Measurements from ENCODE around the gene SOHLH2. TPM values are rescaled to one million over a fixed set of nuclear protein-coding genes. Genes with fewer than 3 reads are reported as not detected.

Gene SOHLH2
- total RNA-seq, 2 experiments from 2014 or later, result not detected

DNA sequence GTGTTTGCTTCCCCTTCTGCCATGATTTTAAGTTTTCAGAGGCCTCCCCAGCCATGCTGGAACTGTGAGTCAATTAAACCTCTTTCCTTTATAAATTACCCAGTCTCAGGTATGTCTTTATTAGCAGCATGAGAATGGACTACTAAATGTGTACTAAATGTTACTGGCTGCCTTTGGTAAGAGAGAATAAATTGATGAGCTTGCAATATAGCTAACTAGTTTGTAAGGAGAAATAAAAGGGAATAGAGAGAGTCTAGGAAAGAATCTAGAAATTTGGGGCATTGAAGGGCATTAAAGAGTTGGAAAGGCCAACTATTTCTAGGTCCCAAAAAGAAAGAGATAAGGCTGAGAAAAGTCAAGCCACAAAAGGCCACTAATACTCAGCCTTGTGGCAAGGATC lies 5.5 kb upstream of the SOHLH2 start:
- Mint-ChIP-seq H3K36me3 (no peaks in the 10 kb centered on the region), H3K27ac (no peak overlapping the region), H3K9me3 (peaks cover 9% of the 10 kb centered on the region), H3K4me3 (no peak overlapping the region), H3K4me1 (ENCODE audit: low read depth) (no peaks in the 10 kb centered on the region), H3K27me3 (no peaks in the 10 kb centered on the region)
- intact Hi-C loops (cut with micrococcal nuclease), result no loop called here
- no peak for DNase-seq
- POLR2A ChIA-PET, result no interaction called here
- CTCF ChIA-PET, result no interaction called here

DNA sequence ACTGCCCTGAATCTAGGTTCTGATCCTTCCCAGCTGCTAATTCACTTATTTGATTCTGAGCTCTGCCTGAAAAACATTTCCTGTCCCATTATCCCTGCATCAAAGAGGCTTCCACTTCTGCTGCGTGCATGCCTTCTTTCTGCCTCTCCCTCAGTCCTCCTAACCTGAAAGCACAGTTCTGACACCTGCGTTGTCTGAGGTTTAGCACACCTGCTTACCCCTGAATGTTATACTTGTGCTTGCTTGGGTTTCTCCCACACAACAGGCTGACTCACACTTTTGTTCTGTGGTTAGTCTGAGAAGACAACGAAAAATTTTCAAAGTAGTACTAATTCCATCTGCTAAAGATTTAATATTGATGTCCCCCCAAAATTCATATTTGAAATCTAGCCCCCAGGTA lies 3.1 kb upstream of the SOHLH2 start:
- no peaks in the 10 kb centered on the region for H3K4me1 Mint-ChIP-seq (ENCODE audit: low read depth)
- H3K36me3 Mint-ChIP-seq, result no peaks in the 10 kb centered on the region
- no peak overlapping the region for H3K27ac Mint-ChIP-seq
- no peak overlapping the region for H3K4me3 Mint-ChIP-seq
- no peak for DNase-seq
- H3K27me3 Mint-ChIP-seq, result no peaks in the 10 kb centered on the region
- H3K9me3 Mint-ChIP-seq, result no peaks in the 10 kb centered on the region
- intact Hi-C loops (cut with micrococcal nuclease), result no loop called here
- ChIA-PET POLR2A (no interaction called here), CTCF (no interaction called here)

- intact Hi-C loops (cut with micrococcal nuclease), result no loop called here
- ChIA-PET POLR2A (no interaction called here), CTCF (no interaction called here)
- no peak for DNase-seq
- H3K36me3 Mint-ChIP-seq, result no peaks in the 10 kb centered on the region
- H3K27me3 Mint-ChIP-seq, result peaks cover 4% of the 10 kb centered on the region
- H3K4me3 Mint-ChIP-seq, result no peak overlapping the region
- H3K27ac Mint-ChIP-seq, result no peak overlapping the region
- H3K9me3 Mint-ChIP-seq, result no peaks in the 10 kb centered on the region
- H3K4me1 Mint-ChIP-seq (ENCODE audit: low read depth), result no peaks in the 10 kb centered on the region
Observed at GRCh38 chr13:36212789-36213188, 1.6 kb downstream of the SOHLH2 start.

DNA sequence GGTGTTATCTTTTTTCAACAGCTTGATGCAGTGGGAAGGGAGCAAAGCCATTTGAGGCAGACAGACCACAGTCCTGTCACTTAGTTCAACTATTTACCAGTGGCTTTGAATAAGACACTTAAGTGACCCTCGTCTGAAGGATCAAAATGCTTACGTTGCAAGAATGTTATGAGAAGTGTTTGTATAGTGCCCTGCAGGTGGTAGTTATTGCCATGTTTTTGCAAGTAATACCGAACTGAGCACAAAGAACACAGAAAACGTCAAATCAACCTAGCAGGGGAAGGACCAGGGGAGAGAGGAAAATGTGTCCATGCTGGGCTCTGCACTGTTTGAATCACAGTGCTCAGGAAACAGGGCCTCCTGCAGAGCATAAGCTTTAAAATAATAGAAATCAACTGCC lies 2.8 kb downstream of the SOHLH2 start:
- Mint-ChIP-seq H3K27ac (no peak overlapping the region), H3K4me1 (ENCODE audit: low read depth) (no peaks in the 10 kb centered on the region), H3K9me3 (no peaks in the 10 kb centered on the region), H3K4me3 (no peak overlapping the region), H3K36me3 (no peaks in the 10 kb centered on the region), H3K27me3 (peaks cover 4% of the 10 kb centered on the region)
- intact Hi-C loops (cut with micrococcal nuclease), result no loop called here
- ChIA-PET POLR2A (no interaction called here), CTCF (no interaction called here)
- DNase-seq, result no peak

GRCh38 chr13:36210738-36211137 lies 3.6 kb downstream of the SOHLH2 start:
- peaks cover 4% of the 10 kb centered on the region for H3K27me3 Mint-ChIP-seq
- H3K4me1 Mint-ChIP-seq (ENCODE audit: low read depth), result no peaks in the 10 kb centered on the region
- no peaks in the 10 kb centered on the region for H3K36me3 Mint-ChIP-seq
- no peak overlapping the region for H3K27ac Mint-ChIP-seq
- no peaks in the 10 kb centered on the region for H3K9me3 Mint-ChIP-seq
- DNase-seq, result no peak
- intact Hi-C loops (cut with micrococcal nuclease), result no loop called here
- H3K4me3 Mint-ChIP-seq, result no peak overlapping the region
- ChIA-PET POLR2A (no interaction called here), CTCF (no interaction called here)

DNA sequence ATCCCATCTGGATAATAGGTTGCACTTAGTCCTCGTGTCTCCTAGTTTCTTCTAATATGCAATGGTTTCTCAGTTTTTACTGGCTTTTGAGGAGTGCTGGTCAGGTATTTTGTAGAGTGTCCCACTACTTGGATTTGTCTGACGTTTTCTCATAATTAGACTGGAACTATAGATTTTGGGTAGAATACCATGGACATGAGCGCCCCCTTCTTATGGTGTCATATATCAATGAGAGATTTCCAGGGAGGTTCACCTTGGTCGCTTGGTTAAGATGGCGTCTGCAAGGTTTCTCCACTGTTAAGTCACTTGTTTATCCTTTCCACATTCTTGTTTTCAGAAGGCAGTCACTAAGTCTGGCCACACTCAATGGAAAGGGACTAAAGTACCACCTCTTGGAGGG lies 6.7 kb downstream of the SOHLH2 start:
- intact Hi-C loops (cut with micrococcal nuclease), result no loop called here
- no peak for DNase-seq
- H3K27me3 Mint-ChIP-seq, result peaks cover 4% of the 10 kb centered on the region
- ChIA-PET CTCF (no interaction called here), POLR2A (no interaction called here)
- no peaks in the 10 kb centered on the region for H3K36me3 Mint-ChIP-seq
- H3K4me1 Mint-ChIP-seq (ENCODE audit: low read depth), result no peaks in the 10 kb centered on the region
- H3K27ac Mint-ChIP-seq, result no peak overlapping the region
- H3K4me3 Mint-ChIP-seq, result no peak overlapping the region
- H3K9me3 Mint-ChIP-seq, result no peaks in the 10 kb centered on the region

GRCh38 chr13:36193151-36193855 lies 21.1 kb downstream of the SOHLH2 start:
- no peak overlapping the region for H3K4me3 Mint-ChIP-seq
- no peak for DNase-seq
- POLR2A ChIA-PET, result no interaction called here
- H3K36me3 Mint-ChIP-seq, result no peaks in the 10 kb centered on the region
- H3K27me3 Mint-ChIP-seq, result peaks cover 1% of the 10 kb centered on the region
- CTCF ChIA-PET, result no interaction called here
- intact Hi-C loops (cut with micrococcal nuclease), result no loop called here
- H3K9me3 Mint-ChIP-seq, result no peaks in the 10 kb centered on the region
- H3K4me1 Mint-ChIP-seq (ENCODE audit: low read depth), result no peaks in the 10 kb centered on the region
- H3K27ac Mint-ChIP-seq, result no peak overlapping the region

DNA sequence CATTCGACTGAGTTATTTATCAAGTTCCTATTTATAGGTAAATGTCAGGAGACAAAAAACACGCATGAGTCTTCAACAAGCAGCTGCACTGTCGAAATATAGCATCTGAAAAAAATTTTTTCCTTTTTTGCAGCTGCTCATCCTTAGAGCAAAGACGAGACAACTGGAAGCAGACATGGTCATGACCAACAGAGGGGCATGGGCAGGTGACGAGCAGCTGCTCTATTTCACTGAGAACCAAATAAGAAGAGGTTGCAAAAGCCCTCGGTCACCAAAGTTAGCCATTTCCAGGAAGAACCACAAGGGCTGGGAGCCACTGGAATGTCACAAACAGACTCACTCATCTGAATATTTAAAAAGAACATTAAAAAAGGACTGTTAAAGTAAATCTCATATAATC lies 22.2 kb downstream of the SOHLH2 start:
- ChIA-PET POLR2A (no interaction called here), CTCF (no interaction called here)
- DNase-seq, result no peak
- H3K4me1 Mint-ChIP-seq (ENCODE audit: low read depth), result no peaks in the 10 kb centered on the region
- H3K27me3 Mint-ChIP-seq, result no peaks in the 10 kb centered on the region
- H3K27ac Mint-ChIP-seq, result no peak overlapping the region
- intact Hi-C loops (cut with micrococcal nuclease), result no loop called here
- no peaks in the 10 kb centered on the region for H3K36me3 Mint-ChIP-seq
- no peaks in the 10 kb centered on the region for H3K9me3 Mint-ChIP-seq
- no peak overlapping the region for H3K4me3 Mint-ChIP-seq

DNA sequence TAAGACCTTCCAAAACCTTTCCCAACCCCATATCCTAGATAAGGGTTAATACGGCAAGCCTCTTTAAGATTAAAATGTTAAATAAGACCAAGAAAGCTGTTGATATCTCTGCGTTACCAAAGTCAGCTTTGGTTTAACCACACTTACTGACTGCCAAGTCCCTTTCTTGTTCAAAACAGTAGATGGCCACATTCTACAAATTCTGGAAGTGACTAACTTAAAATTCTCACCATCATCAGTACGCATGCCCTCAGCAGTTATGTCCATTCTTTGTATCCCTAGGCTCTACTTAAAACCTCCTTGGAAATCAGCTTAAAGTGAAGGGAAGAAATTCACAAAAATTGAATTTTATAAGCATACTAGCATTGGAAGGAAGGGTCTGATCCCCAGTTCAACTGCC lies 23.6 kb downstream of the SOHLH2 start:
- intact Hi-C loops (cut with micrococcal nuclease), result no loop called here
- no peaks in the 10 kb centered on the region for H3K9me3 Mint-ChIP-seq
- no peaks in the 10 kb centered on the region for H3K4me1 Mint-ChIP-seq (ENCODE audit: low read depth)
- H3K36me3 Mint-ChIP-seq, result no peaks in the 10 kb centered on the region
- no peak overlapping the region for H3K27ac Mint-ChIP-seq
- no peak overlapping the region for H3K4me3 Mint-ChIP-seq
- no peaks in the 10 kb centered on the region for H3K27me3 Mint-ChIP-seq
- DNase-seq, result no peak
- ChIA-PET POLR2A (no interaction called here), CTCF (no interaction called here)

GRCh38 chr13:36188441-36188840 lies 25.9 kb downstream of the SOHLH2 start:
- Mint-ChIP-seq H3K4me1 (ENCODE audit: low read depth) (no peaks in the 10 kb centered on the region), H3K9me3 (no peaks in the 10 kb centered on the region), H3K27ac (no peak overlapping the region), H3K27me3 (no peaks in the 10 kb centered on the region), H3K36me3 (no peaks in the 10 kb centered on the region), H3K4me3 (no peak overlapping the region)
- no peak for DNase-seq
- POLR2A ChIA-PET, result no interaction called here
- intact Hi-C loops (cut with micrococcal nuclease), result no loop called here
- CTCF ChIA-PET, result no interaction called here

GRCh38 chr13:36183901-36184300 lies 30.5 kb downstream of the SOHLH2 start:
- intact Hi-C loops (cut with micrococcal nuclease), result no loop called here
- Mint-ChIP-seq H3K9me3 (no peaks in the 10 kb centered on the region), H3K27ac (no peak overlapping the region), H3K4me1 (ENCODE audit: low read depth) (no peaks in the 10 kb centered on the region), H3K4me3 (no peak overlapping the region), H3K27me3 (no peaks in the 10 kb centered on the region), H3K36me3 (no peaks in the 10 kb centered on the region)
- CTCF ChIA-PET, result no interaction called here
- POLR2A ChIA-PET, result no interaction called here
- no peak for DNase-seq

DNA sequence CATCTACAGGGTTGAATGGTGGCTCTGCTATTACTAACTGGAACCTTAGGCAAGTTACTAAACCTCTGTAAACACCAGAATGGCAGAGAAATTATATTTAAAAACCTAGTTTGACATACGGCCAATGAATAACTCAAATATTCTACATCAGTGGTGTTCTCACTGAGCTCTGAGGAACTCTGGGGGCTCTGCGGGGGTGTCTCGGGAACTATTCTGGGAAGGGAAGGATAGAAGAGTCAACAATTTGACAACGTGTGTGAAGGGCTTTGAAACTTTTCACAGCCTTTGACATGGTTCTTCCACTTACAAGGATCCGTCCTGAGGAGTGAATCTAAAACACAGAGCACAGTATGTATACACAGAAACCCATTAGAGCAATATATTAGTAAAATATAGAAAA lies 38.7 kb downstream of the SOHLH2 start:
- intact Hi-C loops (cut with micrococcal nuclease), result no loop called here
- ChIA-PET CTCF (interaction anchor here (0.7 kb wide), 1 partner anchor 21 kb away, joined by 4 read pairs; no protein-coding TSS in a partner anchor), POLR2A (no interaction called here)
- Mint-ChIP-seq H3K36me3 (no peaks in the 10 kb centered on the region), H3K4me1 (ENCODE audit: low read depth) (no peaks in the 10 kb centered on the region), H3K9me3 (no peaks in the 10 kb centered on the region), H3K27ac (no peak overlapping the region), H3K4me3 (no peak overlapping the region), H3K27me3 (no peaks in the 10 kb centered on the region)
- no peak for DNase-seq

GRCh38 chr13:36174923-36175322 lies 39.4 kb downstream of the SOHLH2 start:
- Mint-ChIP-seq H3K27me3 (no peaks in the 10 kb centered on the region), H3K27ac (no peak overlapping the region), H3K36me3 (no peaks in the 10 kb centered on the region), H3K4me3 (no peak overlapping the region), H3K9me3 (no peaks in the 10 kb centered on the region), H3K4me1 (ENCODE audit: low read depth) (no peaks in the 10 kb centered on the region)
- ChIA-PET CTCF (interaction anchor here (0.7 kb wide), 1 partner anchor 22 kb away, joined by 4 read pairs; no protein-coding TSS in a partner anchor), POLR2A (no interaction called here)
- DNase-seq, result no peak
- intact Hi-C loops (cut with micrococcal nuclease), result no loop called here

Data from activated CD4-positive, alpha-beta memory T cell treated with anti-CD3 and anti-CD28 coated beads for 36 hours (primary cell).